T-helper 2 cell treated with Interferon-gamma antibody and Interleukin-4, amounts not matched to agents 5 μg/mL and 100 μg/mL, for 36 hours (primary cell): ENCODE measurements around the gene RIPK1.
"Not testable (repeated sequence)": the region's sequence is repeated elsewhere in the genome, so short reads cannot be mapped to it uniquely, and the experiment has no call there.

Experiments used
- DNase-seq: peaks from one replicate; pipeline ENCODE4 v3.0.0; 2021; ENCODE audit warnings: low spot score
- H3K27ac Mint-ChIP-seq: one replicate; pipeline ENCODE4 v1.8.0; 2021; ENCODE audit warnings: mild to moderate bottlenecking, mixed read lengths
- H3K27me3 Mint-ChIP-seq: one replicate; pipeline ENCODE4 v1.8.0; 2021; ENCODE audit warnings: low read depth, mixed read lengths
- H3K36me3 Mint-ChIP-seq: one replicate; pipeline ENCODE4 v1.8.0; 2021; ENCODE audit warnings: low read depth, mixed read lengths
- H3K4me1 Mint-ChIP-seq: one replicate; pipeline ENCODE4 v1.8.0; 2021; ENCODE audit warnings: low read depth, mixed read lengths
- H3K4me3 Mint-ChIP-seq: one replicate; pipeline ENCODE4 v1.8.0; 2022; ENCODE audit warnings: mild to moderate bottlenecking, moderate library complexity, mixed read lengths
- H3K9me3 Mint-ChIP-seq: one replicate; pipeline ENCODE4 v1.8.0; 2021; ENCODE audit warnings: mixed read lengths

RIPK1 gene

GRCh38 chr6:3035397-3035796 is 32.9 kb upstream of the RIPK1 start:
- no peak overlapping the region for H3K4me3 Mint-ChIP-seq
- peaks cover 11% of the 10 kb centered on the region for H3K9me3 Mint-ChIP-seq
- peaks cover 11% of the 10 kb centered on the region for H3K4me1 Mint-ChIP-seq
- H3K36me3 Mint-ChIP-seq = peaks cover 4% of the 10 kb centered on the region
- DNase-seq = no peak
- H3K27ac Mint-ChIP-seq = no peak overlapping the region
- peaks cover 31% of the 10 kb centered on the region for H3K27me3 Mint-ChIP-seq

GRCh38 chr6:3036861-3037637 is 31.2 kb upstream of the RIPK1 start:
- Mint-ChIP-seq H3K27ac (no peak overlapping the region), H3K4me1 (peaks cover 5% of the 10 kb centered on the region), H3K36me3 (peaks cover 4% of the 10 kb centered on the region), H3K27me3 (peaks cover 34% of the 10 kb centered on the region), H3K9me3 (peaks cover 11% of the 10 kb centered on the region), H3K4me3 (no peak overlapping the region)
- no peak for DNase-seq

DNA sequence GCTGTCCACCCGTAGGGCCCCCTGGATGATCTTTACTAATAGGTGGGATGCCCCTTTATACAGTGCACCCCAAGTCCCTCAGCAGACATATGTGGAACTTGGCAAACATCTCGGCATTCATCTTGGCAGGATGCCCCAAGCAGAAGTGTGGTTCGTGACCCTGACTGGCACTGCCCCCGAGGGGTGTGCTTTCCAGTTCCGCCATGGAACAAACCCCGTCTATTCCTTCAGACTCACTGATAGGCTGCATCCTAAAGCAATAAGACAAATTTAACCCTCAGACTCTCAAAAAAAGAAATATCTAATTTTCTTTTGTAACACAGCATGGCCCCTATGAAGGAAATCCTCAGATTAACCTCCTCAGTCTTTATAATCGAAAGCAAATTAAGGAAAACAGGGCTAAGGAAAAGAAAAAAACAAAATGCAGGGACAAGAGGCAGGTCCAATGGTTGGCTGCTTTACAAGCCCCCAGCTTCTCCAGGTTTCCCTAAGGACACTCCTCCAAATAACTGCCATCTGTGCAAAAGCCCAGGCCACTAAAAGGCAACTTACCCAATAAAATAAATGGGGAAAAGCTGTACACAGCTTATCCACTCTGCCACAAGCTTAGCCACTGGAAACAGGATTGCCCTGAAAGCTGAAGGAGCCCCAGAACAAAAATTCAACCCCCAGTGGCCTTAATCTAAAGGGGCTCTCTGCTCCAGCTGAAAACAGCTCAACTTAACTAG is 30.5 kb upstream of the RIPK1 start:
- H3K27ac Mint-ChIP-seq = no peak overlapping the region
- DNase-seq = no peak
- H3K36me3 Mint-ChIP-seq = peaks cover 4% of the 10 kb centered on the region
- H3K4me1 Mint-ChIP-seq = no peaks in the 10 kb centered on the region
- no peak overlapping the region for H3K4me3 Mint-ChIP-seq
- peaks cover 11% of the 10 kb centered on the region for H3K9me3 Mint-ChIP-seq
- peaks cover 32% of the 10 kb centered on the region for H3K27me3 Mint-ChIP-seq

DNA sequence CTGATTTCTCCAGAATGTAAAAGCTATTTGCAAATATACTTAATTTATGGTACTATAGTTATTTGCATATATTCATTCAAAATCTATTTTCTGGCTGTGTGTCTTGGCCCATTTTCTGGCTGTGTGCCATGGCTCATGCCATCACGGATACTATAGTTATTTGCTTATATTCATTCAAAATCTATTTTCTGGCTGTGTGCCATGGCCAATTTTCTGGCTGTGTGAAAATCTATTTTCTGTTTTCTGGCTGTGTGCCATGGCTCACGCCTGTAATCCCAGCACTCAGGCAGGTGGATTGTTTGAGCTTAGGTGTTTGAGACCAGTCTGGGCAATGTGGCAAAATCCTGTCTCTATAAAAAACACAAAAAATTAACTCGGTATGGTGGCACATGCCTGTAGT is 28.9 kb upstream of the RIPK1 start:
- Mint-ChIP-seq H3K27ac (no peak overlapping the region), H3K9me3 (peaks cover 10% of the 10 kb centered on the region), H3K4me3 (no peak overlapping the region), H3K27me3 (peaks cover 31% of the 10 kb centered on the region), H3K36me3 (peaks cover 4% of the 10 kb centered on the region), H3K4me1 (no peaks in the 10 kb centered on the region)
- no peak for DNase-seq

GRCh38 chr6:3041147-3041546 is 27.1 kb upstream of the RIPK1 start:
- Mint-ChIP-seq H3K27ac (no peak overlapping the region), H3K9me3 (peaks cover under 1% of the 10 kb centered on the region), H3K27me3 (peaks cover 23% of the 10 kb centered on the region), H3K4me1 (no peaks in the 10 kb centered on the region), H3K36me3 (no peaks in the 10 kb centered on the region), H3K4me3 (no peak overlapping the region)
- DNase-seq = no peak

GRCh38 chr6:3041606-3042005 is 26.7 kb upstream of the RIPK1 start:
- peaks cover 20% of the 10 kb centered on the region for H3K27me3 Mint-ChIP-seq
- H3K9me3 Mint-ChIP-seq = no peaks in the 10 kb centered on the region
- H3K4me1 Mint-ChIP-seq = no peaks in the 10 kb centered on the region
- DNase-seq = no peak
- H3K36me3 Mint-ChIP-seq = no peaks in the 10 kb centered on the region
- no peak overlapping the region for H3K4me3 Mint-ChIP-seq
- no peak overlapping the region for H3K27ac Mint-ChIP-seq

DNA sequence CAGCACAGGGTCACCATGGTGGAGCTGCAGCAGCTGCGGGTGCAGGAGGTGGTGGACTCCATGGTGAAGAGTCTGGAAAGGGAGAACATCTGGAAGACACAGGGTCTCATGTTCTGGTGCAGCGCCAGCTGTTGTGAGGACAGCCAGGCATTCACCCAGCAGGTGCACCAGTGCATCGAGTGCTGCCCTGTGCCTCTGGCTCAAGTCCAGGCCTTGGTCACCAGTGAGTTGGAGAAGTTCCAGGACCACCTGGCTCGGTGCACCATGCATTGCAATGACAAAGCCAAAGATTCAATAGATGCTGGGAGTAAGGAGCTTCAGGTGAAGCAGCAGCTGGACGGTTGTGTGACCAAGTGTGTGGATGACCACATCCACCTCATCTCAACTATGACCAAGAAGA is 22.9 kb upstream of the RIPK1 start:
- Mint-ChIP-seq H3K27ac (no peak overlapping the region), H3K36me3 (no peaks in the 10 kb centered on the region), H3K9me3 (no peaks in the 10 kb centered on the region), H3K4me3 (no peak overlapping the region), H3K27me3 (peaks cover 6% of the 10 kb centered on the region), H3K4me1 (no peaks in the 10 kb centered on the region)
- no peak for DNase-seq

DNA sequence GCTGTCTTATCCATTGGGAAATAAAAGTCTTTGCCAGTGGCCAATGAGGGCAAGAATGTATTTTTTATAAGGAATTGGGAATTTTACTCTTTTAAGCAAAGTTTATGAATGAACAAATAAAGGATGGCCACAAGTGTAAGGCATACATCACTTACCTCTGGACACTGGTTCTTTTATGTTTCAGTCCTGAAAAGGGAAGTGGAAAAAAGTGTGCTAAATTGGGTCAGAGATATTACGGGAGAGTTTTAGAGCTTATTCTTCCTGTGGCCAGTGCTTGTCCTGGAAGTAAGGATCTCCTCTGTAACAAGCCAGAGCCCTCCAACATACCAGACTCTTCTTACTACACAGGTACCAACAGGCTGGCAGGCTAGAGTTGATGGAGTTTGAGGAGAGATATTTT is 22.5 kb upstream of the RIPK1 start:
- peaks cover 6% of the 10 kb centered on the region for H3K27me3 Mint-ChIP-seq
- no peak for DNase-seq
- no peaks in the 10 kb centered on the region for H3K9me3 Mint-ChIP-seq
- H3K4me3 Mint-ChIP-seq = no peak overlapping the region
- H3K4me1 Mint-ChIP-seq = no peaks in the 10 kb centered on the region
- no peak overlapping the region for H3K27ac Mint-ChIP-seq
- H3K36me3 Mint-ChIP-seq = no peaks in the 10 kb centered on the region

- DNase-seq = no peak
- Mint-ChIP-seq H3K4me1 (no peaks in the 10 kb centered on the region), H3K4me3 (no peak overlapping the region), H3K27me3 (peaks cover 2% of the 10 kb centered on the region), H3K36me3 (no peaks in the 10 kb centered on the region), H3K27ac (no peak overlapping the region), H3K9me3 (no peaks in the 10 kb centered on the region)
These were observed 22.0 kb upstream of the RIPK1 start for GRCh38 chr6:3046295-3046694.

DNA sequence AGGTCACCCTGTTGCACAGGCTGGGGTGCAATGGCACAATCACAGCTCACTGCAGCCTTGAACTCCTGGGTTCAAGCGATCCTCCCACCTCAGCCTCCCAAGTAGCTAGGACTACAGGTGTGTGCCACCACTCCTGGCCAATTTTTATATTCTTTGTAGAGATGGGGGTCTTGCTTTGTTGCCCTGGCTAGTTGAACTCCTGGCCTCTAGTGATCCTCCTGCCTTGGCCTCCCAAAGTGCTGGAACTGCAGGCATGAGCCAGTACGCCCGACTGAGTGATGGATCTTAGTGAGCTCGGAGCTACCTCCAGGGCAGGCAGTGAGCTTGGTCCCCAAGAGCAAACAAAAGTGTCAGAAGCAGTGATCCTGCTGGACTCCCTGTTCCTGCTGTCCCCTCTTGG is 20.3 kb upstream of the RIPK1 start:
- H3K27me3 Mint-ChIP-seq, H3K27ac Mint-ChIP-seq, H3K36me3 Mint-ChIP-seq, H3K4me1 Mint-ChIP-seq, H3K4me3 Mint-ChIP-seq, DNase-seq, H3K9me3 Mint-ChIP-seq: not testable (repeated sequence)

DNA sequence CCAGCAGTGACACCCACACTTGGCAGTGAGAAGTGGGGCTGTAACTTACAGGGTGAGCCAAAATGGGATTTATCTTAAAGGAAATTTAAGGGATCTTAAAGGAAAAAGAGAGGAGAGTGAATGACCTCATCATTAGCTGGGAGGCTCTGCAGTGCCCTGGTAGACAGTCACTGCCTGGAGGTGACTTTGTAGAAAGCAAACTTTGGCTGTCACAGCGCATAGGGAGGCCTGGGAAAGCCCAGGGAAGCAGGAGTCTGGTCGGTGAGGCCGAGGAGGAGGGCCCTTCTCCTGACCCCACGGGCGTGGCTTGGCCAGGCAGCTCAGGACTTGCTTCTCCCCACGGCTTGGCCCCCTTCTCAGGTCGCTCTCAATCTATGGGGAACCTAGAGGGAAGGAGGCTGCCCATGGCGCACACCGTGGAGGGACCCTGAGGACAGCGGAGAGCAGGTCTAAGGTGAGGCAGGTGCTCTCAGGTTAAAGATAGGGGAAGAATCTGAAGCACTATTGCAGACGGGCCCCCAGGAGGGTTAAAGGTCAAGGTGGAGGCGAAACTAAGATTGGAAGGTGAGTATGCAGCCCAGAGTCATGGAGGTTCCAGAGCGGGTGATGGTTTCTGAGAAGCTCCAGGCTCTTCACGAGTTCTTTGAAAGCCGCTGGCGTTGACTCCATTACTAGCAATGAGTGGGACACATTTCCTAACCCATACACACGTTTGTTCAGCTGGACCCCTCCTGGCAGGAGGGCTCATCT is 15.6 kb upstream of the RIPK1 start:
- H3K4me3 Mint-ChIP-seq = peak overlapping the region; percentile 84
- H3K36me3 Mint-ChIP-seq = no peaks in the 10 kb centered on the region
- H3K4me1 Mint-ChIP-seq = peaks cover 27% of the 10 kb centered on the region
- H3K27ac Mint-ChIP-seq = peak overlapping the region; percentile 77
- no peaks in the 10 kb centered on the region for H3K27me3 Mint-ChIP-seq
- no peak for DNase-seq
- H3K9me3 Mint-ChIP-seq = no peaks in the 10 kb centered on the region

DNA sequence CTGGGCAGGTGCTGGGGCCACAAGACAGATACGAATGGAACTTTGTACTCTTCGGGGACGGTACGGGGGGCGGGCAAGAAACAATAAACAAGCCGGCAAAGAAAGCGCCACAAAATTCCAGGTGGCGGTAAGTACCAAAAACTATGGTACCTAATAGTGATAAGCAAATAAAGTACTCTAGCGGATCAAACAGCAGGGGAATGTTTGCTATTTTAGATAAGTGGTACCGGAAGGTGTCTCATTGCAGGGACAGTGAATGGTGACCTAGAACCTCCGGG is 15.1 kb upstream of the RIPK1 start:
- H3K27ac Mint-ChIP-seq = peak overlapping the region; percentile 77
- no peaks in the 10 kb centered on the region for H3K36me3 Mint-ChIP-seq
- DNase-seq = no peak
- no peaks in the 10 kb centered on the region for H3K9me3 Mint-ChIP-seq
- H3K4me3 Mint-ChIP-seq = peak overlapping the region; percentile 84
- peaks cover 27% of the 10 kb centered on the region for H3K4me1 Mint-ChIP-seq
- H3K27me3 Mint-ChIP-seq = no peaks in the 10 kb centered on the region

GRCh38 chr6:3054229-3055157 is 13.8 kb upstream of the RIPK1 start:
- DNase-seq, H3K9me3 Mint-ChIP-seq, H3K27me3 Mint-ChIP-seq, H3K36me3 Mint-ChIP-seq: not testable (repeated sequence)
- H3K27ac Mint-ChIP-seq = peak overlapping the region; percentile 26
- peaks cover 39% of the 10 kb centered on the region for H3K4me1 Mint-ChIP-seq
- peak overlapping the region; percentile 84 for H3K4me3 Mint-ChIP-seq
